KMS-11 (cell line): ENCODE measurements around the gene CEP41.

Experiments
- H2AFZ ChIP-seq: fragments of 200-600 bp; sonication (generic); 2 replicates; pipeline ENCODE4 v1.6.1; 2016; ENCODE audit warnings: antibody characterized with exemption, mixed run types, low read depth
- H3K27ac ChIP-seq: fragments of 200-600 bp; sonication (generic); 2 replicates; pipeline ENCODE4 v1.6.1; 2016; ENCODE audit warnings: mild to moderate bottlenecking, mixed run types
- H3K27me3 ChIP-seq: fragments of 200-600 bp; sonication (generic); 2 replicates; pipeline ENCODE4 v1.6.1; 2017; ENCODE audit warnings: mild to moderate bottlenecking, low read depth, mixed run types, moderate library complexity; ENCODE audit not compliant: insufficient read depth
- H3K36me3 ChIP-seq: fragments of 200-600 bp; sonication (generic); 2 replicates; pipeline ENCODE4 v1.6.1; 2017; ENCODE audit warnings: mild to moderate bottlenecking, mixed run types; ENCODE audit not compliant: insufficient read depth
- H3K4me1 ChIP-seq: fragments of 200-600 bp; sonication (generic); 2 replicates; pipeline ENCODE4 v1.6.1; 2016; ENCODE audit warnings: mild to moderate bottlenecking, low read depth, mixed run types; ENCODE audit not compliant: poor library complexity, severe bottlenecking
- H3K4me2 ChIP-seq: fragments of 200-600 bp; sonication (generic); 2 replicates; pipeline ENCODE4 v1.7.0; 2016; ENCODE audit warnings: mild to moderate bottlenecking, mixed run types
- H3K4me3 ChIP-seq: fragments of 200-600 bp; sonication (generic); IDR thresholded peaks from 2 replicates; pipeline ENCODE4 v1.6.1; 2017; ENCODE audit warnings: low read depth, low read length, mixed read lengths; ENCODE audit not compliant: insufficient read depth
- H3K79me2 ChIP-seq: fragments of 200-600 bp; sonication (generic); 2 replicates; pipeline ENCODE4 v1.6.1; 2016; ENCODE audit warnings: low read depth, mixed run types; ENCODE audit not compliant: insufficient read depth
- H3K9ac ChIP-seq: fragments of 200-600 bp; sonication (generic); 2 replicates; pipeline ENCODE4 v1.6.1; 2016; ENCODE audit warnings: mild to moderate bottlenecking, mixed run types
- H4K20me1 ChIP-seq: fragments of 200-600 bp; sonication (generic); 2 replicates; pipeline ENCODE4 v1.6.1; 2016; ENCODE audit warnings: mild to moderate bottlenecking, mixed run types; ENCODE audit not compliant: insufficient read depth
- CTCF ChIP-seq: fragments of 200-600 bp; sonication (generic); conservative IDR thresholded peaks from 2 replicates; pipeline ENCODE4 v1.6.1; 2017; ENCODE audit warnings: low read depth, mild to moderate bottlenecking, antibody characterized with exemption, low read length, moderate library complexity, mixed read lengths

The CEP41 gene

GRCh38 chr7:130393841-130394411 is 46.9 kb downstream of the CEP41 start:
- Histone ChIP-seq H3K27ac (no peak overlapping the region), H4K20me1 (no peaks in the 10 kb centered on the region), H3K4me2 (no peak overlapping the region), H3K4me1 (no peaks in the 10 kb centered on the region), H3K27me3 (no peaks in the 10 kb centered on the region), H3K36me3 (no peaks in the 10 kb centered on the region), H2AFZ (no peak overlapping the region), H3K79me2 (no peaks in the 10 kb centered on the region), H3K4me3 (no peak overlapping the region), H3K9ac (no peak overlapping the region)
- TF ChIP-seq CTCF = no peak

- H3K9ac ChIP-seq = no peak overlapping the region
- no peak overlapping the region for H2AFZ ChIP-seq
Observed at GRCh38 chr7:130393101-130393561, 47.7 kb downstream of the CEP41 start.

GRCh38 chr7:130390486-130390885 is 50.3 kb downstream of the CEP41 start:
- H3K9ac ChIP-seq = no peak overlapping the region
- H3K27ac ChIP-seq = no peak overlapping the region
- no peaks in the 10 kb centered on the region for H3K36me3 ChIP-seq
- no peaks in the 10 kb centered on the region for H3K79me2 ChIP-seq
- no peak overlapping the region for H3K4me3 ChIP-seq
- no peak overlapping the region for H3K4me2 ChIP-seq
- no peaks in the 10 kb centered on the region for H3K4me1 ChIP-seq
- H2AFZ ChIP-seq = no peak overlapping the region
- TF ChIP-seq CTCF = no peak
- H3K27me3 ChIP-seq = no peaks in the 10 kb centered on the region
- H4K20me1 ChIP-seq = no peaks in the 10 kb centered on the region

More at GRCh38 chr7:130393101-130393561, 47.7 kb downstream of the CEP41 start:
- Histone ChIP-seq H3K4me1 (no peaks in the 10 kb centered on the region), H3K79me2 (no peaks in the 10 kb centered on the region), H3K4me2 (no peak overlapping the region), H3K36me3 (no peaks in the 10 kb centered on the region), H3K27me3 (no peaks in the 10 kb centered on the region), H3K27ac (no peak overlapping the region), H4K20me1 (no peaks in the 10 kb centered on the region), H3K4me3 (no peak overlapping the region)
- no peak for TF ChIP-seq CTCF

- H4K20me1 ChIP-seq = no peaks in the 10 kb centered on the region
- H3K27ac ChIP-seq = no peak overlapping the region
- H2AFZ ChIP-seq = no peak overlapping the region
- no peaks in the 10 kb centered on the region for H3K4me1 ChIP-seq
- no peak overlapping the region for H3K9ac ChIP-seq
- no peaks in the 10 kb centered on the region for H3K27me3 ChIP-seq
- no peaks in the 10 kb centered on the region for H3K79me2 ChIP-seq
- no peaks in the 10 kb centered on the region for H3K36me3 ChIP-seq
- TF ChIP-seq CTCF = no peak
- no peak overlapping the region for H3K4me2 ChIP-seq
- H3K4me3 ChIP-seq = no peak overlapping the region
Observed at GRCh38 chr7:130388671-130389070, 52.1 kb downstream of the CEP41 start.
